Adrenal gland (tissue), 19 donors: ENCODE data around the gene CXCL6. TPM values are rescaled to one million over a fixed set of nuclear protein-coding genes. Genes with fewer than 3 reads are reported as not detected.
A peak's percentile ranks its signal among the peaks of the same experiment; 100 is the strongest.

ENCODE experiments used
- DNase-seq, 7 donors: peaks; one replicate each; pipeline ENCODE4 v3.0.0-alpha.2; 2019 to 2020
- H3K27ac ChIP-seq, 5 donors: fragments of 200-600 bp; sonication (generic) in 4 of 5; 1 replicate in 3 of 5; 2 replicates in 2 of 5; pipeline versions ENCODE4 v1.5.1 to v1.8.0; 2016 to 2020; ENCODE audit warnings: mild to moderate bottlenecking in 1 of 5
- H3K27me3 ChIP-seq: fragments of 200-600 bp; 2 replicates; pipeline ENCODE4 v1.8.0; 2021
- H3K36me3 ChIP-seq, 2 donors: fragments of 200-600 bp; replicated peaks in 1 of 2; 1 replicate in 1 of 2; 2 replicates in 1 of 2; pipeline versions ENCODE4 v1.5.1 to v1.8.0; 2018 to 2022
- H3K4me1 ChIP-seq, 2 donors: fragments of 200-600 bp; replicated peaks in 1 of 2; 1 replicate in 1 of 2; 2 replicates in 1 of 2; pipeline versions ENCODE4 v1.5.1 to v1.8.0; 2018 to 2021
- H3K4me3 ChIP-seq, 4 donors: fragments of 200-600 bp; sonication (generic) in 3 of 4; one replicate each; pipeline ENCODE4 v1.5.1; 2016 to 2018
- H3K9me3 ChIP-seq, 3 donors: fragments of 200-600 bp; sonication (generic) in 1 of 3; replicated peaks in 1 of 3; 1 replicate in 2 of 3; 2 replicates in 1 of 3; pipeline versions ENCODE4 v1.5.1 to v1.8.0; 2016 to 2021
- POLR2A ChIP-seq, 2 donors: fragments of 450-650 bp; IDR thresholded peaks; one replicate each; pipeline ENCODE4 v1.6.1; 2017; ENCODE audit warnings: antibody characterized with exemption in 2 of 2, mild to moderate bottlenecking in 2 of 2, moderate library complexity in 1 of 2
- whole genome bisulfite sequencing, 4 donors: extraction: QIAGEN DNeasy Blood & Tissue Kit in 2 of 4; methylation state at CpG; one replicate each; pipeline versions ENCODE4 v1.1.5 to v1.1.7; 2013 to 2017; 5-methylcytosine and 5-hydroxymethylcytosine counted together
- intact Hi-C, 2 donors: fragments of 100-400 bp; cut with DNase I; formaldehyde crosslinking; loops; one replicate each; pipeline versions ENCODE4 v1.14.1 to v1.15.0; 2022 to 2023
- long read RNA-seq, 10 donors: library from polyadenylated mRNA in 3 of 10; unstranded in 2 of 10; stranded (forward) in 1 of 10; transcript quantifications; one replicate each; pipeline ENCODE4 v2.0.0 and lab custom pipeline, GENCODE V29; 2021 to 2026
- polyA plus RNA-seq, 3 donors: library from polyadenylated mRNA; stranded (reverse); fragments of 200-250 nt in 2 of 3; fragments of 350-450 nt in 1 of 3; fragmentation: Illumina TruSeq in 1 of 3; extraction: RNeasy Lipid Tissue Mini Kit (QIAGEN cat#74804) in 1 of 3; gene quantifications; one replicate each; pipeline ENCODE4 v1.2.3, GENCODE V29; 2013 to 2014
- total RNA-seq, 9 donors: library from RNA; depleted of rRNA in 4 of 9; stranded (reverse); fragments of >200 nt in 4 of 9; fragments of 120-200 nt in 1 of 9; fragmentation: NEBNext Ultra II Directional in 1 of 9; extraction: Animal tissue kit (Norgen Biotek cat#: 25700) in 1 of 9; gene quantifications; one replicate each; pipeline versions ENCODE4 v1.1.0 to v1.2.4, GENCODE V29; 2013 to 2023
- TF ChIP-seq, protein P1 (sequence below), 6 experiments: fragments of 450-650 bp in 4 of 6; fragments of 200-600 bp in 2 of 6; sonication (generic) in 1 of 6; IDR thresholded peaks; 1 replicate in 5 of 6; 2 replicates in 1 of 6; pipeline versions ENCODE4 v1.5.1 to v1.8.0; 2016 to 2021; ENCODE audit warnings: antibody characterized with exemption in 6 of 6, mild to moderate bottlenecking in 2 of 6, moderate library complexity in 1 of 6
- donor health status: healthy with polysubstance abuse.
- donor health status: Bipolar disorder and iron deficiency.
- donor health status: DM: yes; HTN: yes; CAD: no.
- donor health status: DM: no; HTN: no; CAD: no.
- donor health status: DM: no; HTN: no; CAD: no.
- donor health status: DM: yes; HTN: yes; CAD: no.

The CXCL6 gene
- total RNA-seq (under 1 TPM in 1 of 9 donors, not detected in 8; 0.41 TPM), polyA plus RNA-seq (under 1 TPM; 0.07 to 0.16 (median 0.16) TPM)
- long read RNA-seq, donor 1 = 0 reads
- long read RNA-seq, donor 2 = 0 reads
- long read RNA-seq, donor 3 = 0 reads
- long read RNA-seq, donor 4 = 0 reads
- long read RNA-seq, donor 5 = 0 reads
- long read RNA-seq, donor 6 = 0 reads
- long read RNA-seq, donor 7 = 0 reads
- long read RNA-seq, donor 8 = 0 reads
- long read RNA-seq, donor 9 = 0 reads
- long read RNA-seq, donor 10 = 0 reads

GRCh38 chr4:73836373-73837279 is at the start of gene CXCL6:
TSS of gene CXCL6 (plus strand) at chr4:73836678. CDS start at chr4:73836751, 73 bp downstream.
- H3K27ac ChIP-seq = no peak within 1 kb of the TSS
- TF ChIP-seq, protein P1, sequence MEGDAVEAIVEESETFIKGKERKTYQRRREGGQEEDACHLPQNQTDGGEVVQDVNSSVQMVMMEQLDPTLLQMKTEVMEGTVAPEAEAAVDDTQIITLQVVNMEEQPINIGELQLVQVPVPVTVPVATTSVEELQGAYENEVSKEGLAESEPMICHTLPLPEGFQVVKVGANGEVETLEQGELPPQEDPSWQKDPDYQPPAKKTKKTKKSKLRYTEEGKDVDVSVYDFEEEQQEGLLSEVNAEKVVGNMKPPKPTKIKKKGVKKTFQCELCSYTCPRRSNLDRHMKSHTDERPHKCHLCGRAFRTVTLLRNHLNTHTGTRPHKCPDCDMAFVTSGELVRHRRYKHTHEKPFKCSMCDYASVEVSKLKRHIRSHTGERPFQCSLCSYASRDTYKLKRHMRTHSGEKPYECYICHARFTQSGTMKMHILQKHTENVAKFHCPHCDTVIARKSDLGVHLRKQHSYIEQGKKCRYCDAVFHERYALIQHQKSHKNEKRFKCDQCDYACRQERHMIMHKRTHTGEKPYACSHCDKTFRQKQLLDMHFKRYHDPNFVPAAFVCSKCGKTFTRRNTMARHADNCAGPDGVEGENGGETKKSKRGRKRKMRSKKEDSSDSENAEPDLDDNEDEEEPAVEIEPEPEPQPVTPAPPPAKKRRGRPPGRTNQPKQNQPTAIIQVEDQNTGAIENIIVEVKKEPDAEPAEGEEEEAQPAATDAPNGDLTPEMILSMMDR (IDR thresholded peaks at IDR 0.05) = no peak
- no peak for TF ChIP-seq POLR2A (IDR thresholded peaks at IDR 0.05)
- no peaks in the 10 kb centered on the region for H3K4me1 ChIP-seq
- H3K9me3 ChIP-seq = no peaks in the 10 kb centered on the region
- no peaks in the 10 kb centered on the region for H3K36me3 ChIP-seq
- WGBS, 4 donors = 5 to 10% (median 7%) methylated on average over 16 to 41 of the region's 41 CpGs
- intact Hi-C loops = no loop called here
- peak in 1 of 7 donors; percentile 50 for DNase-seq
- peaks cover 24% of the 10 kb centered on the region for H3K27me3 ChIP-seq
- peak within 1 kb of the TSS in 1 of 4 donors; percentile 35 for H3K4me3 ChIP-seq

GRCh38 chr4:73788411-73788810 is 48.1 kb upstream of the CXCL6 start:
- no peaks in the 10 kb centered on the region for H3K36me3 ChIP-seq
- no peak overlapping the region for H3K4me3 ChIP-seq
- no peaks in the 10 kb centered on the region for H3K27me3 ChIP-seq
- no peak overlapping the region for H3K27ac ChIP-seq
- no peak for DNase-seq
- WGBS, 4 donors = 67 to 74% (median 71%) methylated on average over 2 of the region's 2 CpGs
- H3K4me1 ChIP-seq = no peaks in the 10 kb centered on the region
- TF ChIP-seq, protein P1 (IDR thresholded peaks at IDR 0.05) = no peak
- TF ChIP-seq POLR2A (IDR thresholded peaks at IDR 0.05) = no peak
- peaks cover 0 to 6% (median 0%) of the 10 kb centered on the region in 3 donors for H3K9me3 ChIP-seq
- intact Hi-C loops = no loop called here

DNA sequence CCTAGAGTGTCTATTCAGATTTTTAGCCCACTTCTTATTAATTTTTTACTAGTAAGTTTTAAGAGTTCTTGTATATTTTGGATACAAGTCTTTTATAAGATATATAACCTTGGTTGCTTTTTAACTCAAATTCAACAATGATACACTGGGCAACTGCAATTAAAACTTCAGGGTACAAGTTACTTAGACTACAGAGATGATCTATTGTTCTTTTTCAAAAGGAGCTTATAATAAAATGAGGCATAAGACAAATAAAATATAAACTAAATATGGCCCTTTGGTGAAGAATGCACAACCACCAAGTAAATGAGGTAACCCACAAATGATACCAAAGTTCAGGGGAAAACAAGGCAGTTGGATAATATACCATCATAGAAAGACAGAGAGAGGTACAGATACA is 37.6 kb upstream of the CXCL6 start:
- Histone ChIP-seq H3K36me3 (no peaks in the 10 kb centered on the region), H3K27me3 (no peaks in the 10 kb centered on the region), H3K4me3 (no peak overlapping the region), H3K9me3 (no peaks in the 10 kb centered on the region), H3K4me1 (no peaks in the 10 kb centered on the region), H3K27ac (no peak overlapping the region)
- intact Hi-C loops = no loop called here
- no peak for DNase-seq
- TF ChIP-seq POLR2A (IDR thresholded peaks at IDR 0.05) = no peak
- TF ChIP-seq, protein P1 (IDR thresholded peaks at IDR 0.05) = no peak

- no peaks in the 10 kb centered on the region for H3K36me3 ChIP-seq
- no peaks in the 10 kb centered on the region for H3K9me3 ChIP-seq
- H3K27ac ChIP-seq = no peak overlapping the region
- no peaks in the 10 kb centered on the region for H3K4me1 ChIP-seq
- 81 to 96% (median 88%) methylated on average over 2 of the region's 2 CpGs for WGBS, 4 donors
- TF ChIP-seq POLR2A (IDR thresholded peaks at IDR 0.05) = no peak
- TF ChIP-seq, protein P1 (IDR thresholded peaks at IDR 0.05) = no peak
- H3K4me3 ChIP-seq = no peak overlapping the region
- intact Hi-C loops = no loop called here
- DNase-seq = no peak
- no peaks in the 10 kb centered on the region for H3K27me3 ChIP-seq
Measured at GRCh38 chr4:73800206-73800605, 36.3 kb upstream of the CXCL6 start.
